ENCODE measurements around the gene IREB2. TPM values are rescaled to one million over a fixed set of nuclear protein-coding genes. Genes with fewer than 3 reads are reported as not detected.

Gene IREB2
- total RNA-seq, 4 donors from 2014 or later = 32.4 to 45.9 (median 42.4) TPM

- Histone ChIP-seq H3K4me1 (peaks cover 0 to 91% (median 47%) of the 10 kb centered on the region in 4 donors), H3K36me3 (peaks cover 0 to 4% (median 0%) of the 10 kb centered on the region in 3 donors), H3K4me3 (no peak overlapping the region), H3K27me3 (no peaks in the 10 kb centered on the region), H3K9me3 (no peaks in the 10 kb centered on the region), H3K27ac (no peak overlapping the region)
- no peak for DNase-seq (ENCODE audit: low spot score in 2 of 2)
- TF ChIP-seq EP300 (IDR thresholded peaks at IDR 0.05) (no peak), POLR2A (IDR thresholded peaks at IDR 0.05) (no peak)
- TF ChIP-seq, protein P1, sequence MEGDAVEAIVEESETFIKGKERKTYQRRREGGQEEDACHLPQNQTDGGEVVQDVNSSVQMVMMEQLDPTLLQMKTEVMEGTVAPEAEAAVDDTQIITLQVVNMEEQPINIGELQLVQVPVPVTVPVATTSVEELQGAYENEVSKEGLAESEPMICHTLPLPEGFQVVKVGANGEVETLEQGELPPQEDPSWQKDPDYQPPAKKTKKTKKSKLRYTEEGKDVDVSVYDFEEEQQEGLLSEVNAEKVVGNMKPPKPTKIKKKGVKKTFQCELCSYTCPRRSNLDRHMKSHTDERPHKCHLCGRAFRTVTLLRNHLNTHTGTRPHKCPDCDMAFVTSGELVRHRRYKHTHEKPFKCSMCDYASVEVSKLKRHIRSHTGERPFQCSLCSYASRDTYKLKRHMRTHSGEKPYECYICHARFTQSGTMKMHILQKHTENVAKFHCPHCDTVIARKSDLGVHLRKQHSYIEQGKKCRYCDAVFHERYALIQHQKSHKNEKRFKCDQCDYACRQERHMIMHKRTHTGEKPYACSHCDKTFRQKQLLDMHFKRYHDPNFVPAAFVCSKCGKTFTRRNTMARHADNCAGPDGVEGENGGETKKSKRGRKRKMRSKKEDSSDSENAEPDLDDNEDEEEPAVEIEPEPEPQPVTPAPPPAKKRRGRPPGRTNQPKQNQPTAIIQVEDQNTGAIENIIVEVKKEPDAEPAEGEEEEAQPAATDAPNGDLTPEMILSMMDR (IDR thresholded peaks at IDR 0.05) = no peak
- 95 to 98% methylated on average over 3 of the region's 3 CpGs for WGBS, 2 donors
These were observed 14.5 kb downstream of the IREB2 start for GRCh38 chr15:78452485-78452884.

DNA sequence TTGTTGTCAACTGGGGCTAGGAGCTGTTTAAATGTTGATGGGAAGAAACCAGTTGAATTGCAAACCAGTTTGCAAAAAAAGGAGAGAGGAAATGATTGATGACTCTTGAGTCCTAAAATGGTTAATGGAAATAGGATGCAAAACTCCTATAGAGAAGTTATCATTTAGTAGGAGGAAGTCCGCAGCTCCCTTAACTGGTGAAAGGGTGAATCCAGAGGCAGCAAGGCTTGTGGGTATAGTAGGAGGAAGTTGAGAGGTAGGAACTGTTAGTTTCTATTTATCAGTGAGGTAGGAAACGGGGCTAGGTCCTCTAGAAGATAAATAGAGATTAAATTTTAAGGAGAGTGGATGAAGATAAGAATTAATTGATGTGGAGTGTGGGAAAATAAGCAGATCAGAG, 15.4 kb downstream of the IREB2 start:
- Histone ChIP-seq H3K4me1 (peaks cover 0 to 90% (median 45%) of the 10 kb centered on the region in 4 donors), H3K27ac (no peak overlapping the region), H3K36me3 (no peaks in the 10 kb centered on the region), H3K9me3 (no peaks in the 10 kb centered on the region), H3K27me3 (no peaks in the 10 kb centered on the region), H3K4me3 (no peak overlapping the region)
- no peak for DNase-seq (ENCODE audit: low spot score in 2 of 2)
- TF ChIP-seq POLR2A (IDR thresholded peaks at IDR 0.05) (no peak), EP300 (IDR thresholded peaks at IDR 0.05) (no peak)
- TF ChIP-seq, protein P1 (IDR thresholded peaks at IDR 0.05) = no peak
- WGBS, 2 donors = 67 to 68% methylated on average over 2 of the region's 2 CpGs

DNA sequence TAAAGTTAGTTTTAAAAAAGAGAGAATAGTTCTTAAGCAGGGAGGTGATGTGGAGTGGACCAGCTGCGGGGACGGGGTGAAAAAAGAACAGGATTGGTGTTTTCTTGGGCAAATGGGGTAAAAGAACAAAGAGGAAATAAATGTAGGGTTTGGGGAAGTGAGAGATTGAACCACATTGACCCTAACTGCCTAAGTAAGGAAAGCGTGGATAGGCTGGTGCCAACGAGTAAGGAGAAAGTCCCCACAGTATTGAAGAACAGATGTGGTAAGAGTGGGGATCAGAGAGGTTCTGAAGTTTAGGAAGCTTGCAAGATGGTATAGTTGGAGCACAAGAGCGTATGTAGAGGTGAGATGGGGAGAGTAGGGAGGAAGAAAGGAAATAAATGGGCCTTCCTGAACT, 17.0 kb downstream of the IREB2 start:
- Histone ChIP-seq H3K27ac (peak overlapping the region in 1 of 4 donors; percentile 42), H3K36me3 (no peaks in the 10 kb centered on the region), H3K27me3 (no peaks in the 10 kb centered on the region), H3K4me3 (no peak overlapping the region), H3K9me3 (no peaks in the 10 kb centered on the region), H3K4me1 (peaks cover 0 to 90% (median 37%) of the 10 kb centered on the region in 4 donors)
- 69 to 75% methylated on average over 5 of the region's 5 CpGs for WGBS, 2 donors
- DNase-seq (ENCODE audit: low spot score in 2 of 2) = no peak
- TF ChIP-seq POLR2A (IDR thresholded peaks at IDR 0.05) = no peak
- TF ChIP-seq, protein P1 (IDR thresholded peaks at IDR 0.05) = no peak
- no peak for TF ChIP-seq EP300 (IDR thresholded peaks at IDR 0.05)

DNA sequence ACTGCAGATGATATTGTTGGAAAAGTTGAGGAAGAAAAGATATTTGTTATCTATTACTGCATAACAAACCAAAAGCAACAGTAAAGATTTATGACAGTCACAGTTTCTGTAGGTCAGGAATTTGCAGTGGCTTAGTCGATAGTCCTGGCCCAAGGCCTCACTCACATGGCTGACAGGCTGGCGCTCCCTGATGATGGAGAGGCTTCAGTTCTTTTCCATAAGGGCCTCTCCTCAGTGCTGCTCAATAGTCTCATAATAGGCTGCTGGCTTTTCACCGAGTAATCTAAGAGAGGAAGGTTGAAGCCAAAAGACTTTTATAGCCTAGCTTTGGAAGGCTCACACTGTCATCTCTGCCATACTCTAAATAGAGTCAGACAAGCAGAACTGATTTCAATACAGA, 17.7 kb downstream of the IREB2 start:
- Histone ChIP-seq H3K9me3 (no peaks in the 10 kb centered on the region), H3K36me3 (no peaks in the 10 kb centered on the region), H3K4me1 (peaks cover 0 to 92% (median 39%) of the 10 kb centered on the region in 4 donors), H3K4me3 (no peak overlapping the region), H3K27ac (peak overlapping the region in 3 of 4 donors; percentile 21 to 45 (median 42)), H3K27me3 (no peaks in the 10 kb centered on the region)
- no peak for TF ChIP-seq EP300 (IDR thresholded peaks at IDR 0.05)
- no peak for TF ChIP-seq POLR2A (IDR thresholded peaks at IDR 0.05)
- TF ChIP-seq, protein P1 (IDR thresholded peaks at IDR 0.05) = no peak
- no peak for DNase-seq (ENCODE audit: low spot score in 2 of 2)
- 32 to 34% methylated on average over 3 of the region's 3 CpGs for WGBS, 2 donors

- no peak for DNase-seq (ENCODE audit: low spot score in 2 of 2)
- 84 to 87% methylated on average over 7 of the region's 7 CpGs for WGBS, 2 donors
- Histone ChIP-seq H3K27me3 (no peaks in the 10 kb centered on the region), H3K27ac (peak overlapping the region in 1 of 4 donors; percentile 42), H3K9me3 (no peaks in the 10 kb centered on the region), H3K4me3 (no peak overlapping the region), H3K4me1 (peaks cover 0 to 97% (median 42%) of the 10 kb centered on the region in 4 donors), H3K36me3 (peaks cover 0 to 3% (median 0%) of the 10 kb centered on the region in 3 donors)
- no peak for TF ChIP-seq EP300 (IDR thresholded peaks at IDR 0.05)
- no peak for TF ChIP-seq POLR2A (IDR thresholded peaks at IDR 0.05)
- TF ChIP-seq, protein P1 (IDR thresholded peaks at IDR 0.05) = no peak
These were observed 18.4 kb downstream of the IREB2 start for GRCh38 chr15:78456426-78456825.
